ENCODE results near the gene C1orf21. TPM values are rescaled to one million over a fixed set of nuclear protein-coding genes. Genes with fewer than 3 reads are reported as not detected.

The C1orf21 gene
- total RNA-seq, 1 donor from 2014 or later, result 0.09 TPM

GRCh38 chr1:184506481-184506880, 119.7 kb downstream of the C1orf21 start:
- ChIA-PET CTCF (no interaction called here), POLR2A (no interaction called here)
- no peak overlapping the region for H3K4me3 Mint-ChIP-seq
- no peak for TF ChIP-seq CTCF (IDR thresholded peaks at IDR 0.05)
- DNase-seq (no peak), ATAC-seq (ENCODE audit: low read depth) (no peak)
- no peak overlapping the region for H3K27ac Mint-ChIP-seq
- intact Hi-C loops (cut with micrococcal nuclease), result no loop called here
- no peaks in the 10 kb centered on the region for H3K36me3 Mint-ChIP-seq (ENCODE audit: low read depth)
- H3K27me3 Mint-ChIP-seq, result no peaks in the 10 kb centered on the region
- H3K4me1 Mint-ChIP-seq, result no peaks in the 10 kb centered on the region
- no peaks in the 10 kb centered on the region for H3K9me3 Mint-ChIP-seq

GRCh38 chr1:184507165-184507564, 120.3 kb downstream of the C1orf21 start:
- no peaks in the 10 kb centered on the region for H3K9me3 Mint-ChIP-seq
- no peaks in the 10 kb centered on the region for H3K36me3 Mint-ChIP-seq (ENCODE audit: low read depth)
- no peak for ATAC-seq (ENCODE audit: low read depth)
- no peaks in the 10 kb centered on the region for H3K4me1 Mint-ChIP-seq
- TF ChIP-seq CTCF (IDR thresholded peaks at IDR 0.05), result no peak
- ChIA-PET POLR2A (no interaction called here), CTCF (no interaction called here)
- no peaks in the 10 kb centered on the region for H3K27me3 Mint-ChIP-seq
- intact Hi-C loops (cut with micrococcal nuclease), result no loop called here
- H3K27ac Mint-ChIP-seq, result no peak overlapping the region
- no peak overlapping the region for H3K4me3 Mint-ChIP-seq
- no peak for DNase-seq

GRCh38 chr1:184507604-184508280, 120.9 kb downstream of the C1orf21 start:
- no peak for ATAC-seq (ENCODE audit: low read depth)
- no peaks in the 10 kb centered on the region for H3K36me3 Mint-ChIP-seq (ENCODE audit: low read depth)
- no peak for TF ChIP-seq CTCF (IDR thresholded peaks at IDR 0.05)
- no peaks in the 10 kb centered on the region for H3K9me3 Mint-ChIP-seq
- no peak overlapping the region for H3K27ac Mint-ChIP-seq
- POLR2A ChIA-PET, result no interaction called here
- CTCF ChIA-PET, result no interaction called here
- H3K27me3 Mint-ChIP-seq, result no peaks in the 10 kb centered on the region
- DNase-seq, result no peak
- intact Hi-C loops (cut with micrococcal nuclease), result no loop called here
- H3K4me1 Mint-ChIP-seq, result no peaks in the 10 kb centered on the region
- no peak overlapping the region for H3K4me3 Mint-ChIP-seq

- DNase-seq (no peak), ATAC-seq (ENCODE audit: low read depth) (no peak)
- ChIA-PET POLR2A (no interaction called here), CTCF (no interaction called here)
- Mint-ChIP-seq H3K27ac (no peak overlapping the region), H3K36me3 (ENCODE audit: low read depth) (no peaks in the 10 kb centered on the region), H3K4me1 (no peaks in the 10 kb centered on the region), H3K4me3 (no peak overlapping the region), H3K9me3 (no peaks in the 10 kb centered on the region), H3K27me3 (no peaks in the 10 kb centered on the region)
- no peak for TF ChIP-seq CTCF (IDR thresholded peaks at IDR 0.05)
- intact Hi-C loops (cut with micrococcal nuclease), result no loop called here
Measured at GRCh38 chr1:184509105-184509504, 122.3 kb downstream of the C1orf21 start.

GRCh38 chr1:184510110-184510509, 123.3 kb downstream of the C1orf21 start:
- no peak for ATAC-seq (ENCODE audit: low read depth)
- intact Hi-C loops (cut with micrococcal nuclease), result no loop called here
- Mint-ChIP-seq H3K4me1 (no peaks in the 10 kb centered on the region), H3K4me3 (no peak overlapping the region), H3K9me3 (no peaks in the 10 kb centered on the region), H3K36me3 (ENCODE audit: low read depth) (no peaks in the 10 kb centered on the region), H3K27me3 (no peaks in the 10 kb centered on the region), H3K27ac (no peak overlapping the region)
- no peak for DNase-seq
- ChIA-PET CTCF (no interaction called here), POLR2A (no interaction called here)
- TF ChIP-seq CTCF (IDR thresholded peaks at IDR 0.05), result no peak
